Raji (cell line): ENCODE results near the gene GALR2.

ENCODE experiments used
- POLR2A ChIP-seq: IDR thresholded peaks from 2 replicates; pipeline ENCODE4 v1.6.1; 2011; ENCODE audit warnings: low read depth, low read length, control low read depth; ENCODE audit not compliant: insufficient read depth

Gene GALR2

GRCh38 chr17:76074390-76075363, at the start of gene GALR2:
TSS of gene GALR2 (plus strand) at chr17:76074781. CDS start at chr17:76074884, 103 bp downstream.
- TF ChIP-seq POLR2A, result no peak

GRCh38 chr17:76025294-76025693, 49.3 kb upstream of the GALR2 start:
- no peak for TF ChIP-seq POLR2A

DNA sequence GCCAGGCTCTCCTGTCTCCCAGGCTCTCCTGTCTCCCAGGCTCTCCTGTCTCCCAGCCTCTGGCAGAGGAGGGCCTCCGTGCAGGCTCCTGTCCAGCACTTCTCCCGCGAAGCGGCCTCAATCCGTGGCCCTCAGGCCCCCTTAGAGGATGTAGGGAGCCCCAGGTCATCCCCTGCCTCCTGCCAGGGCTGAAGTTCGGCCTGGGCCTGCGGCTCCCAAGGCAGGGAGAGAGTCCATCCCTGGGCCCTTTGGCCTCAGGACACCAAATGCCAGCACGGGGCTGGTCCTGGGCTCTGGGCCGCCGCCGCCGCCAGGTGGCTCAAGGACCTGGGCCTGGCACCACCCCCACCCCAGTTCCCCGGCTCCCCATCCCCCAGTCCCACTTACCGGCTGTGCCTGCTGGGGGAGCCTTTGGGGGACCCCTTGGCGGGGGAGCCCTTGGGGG, 47.8 kb upstream of the GALR2 start:
- no peak for TF ChIP-seq POLR2A

DNA sequence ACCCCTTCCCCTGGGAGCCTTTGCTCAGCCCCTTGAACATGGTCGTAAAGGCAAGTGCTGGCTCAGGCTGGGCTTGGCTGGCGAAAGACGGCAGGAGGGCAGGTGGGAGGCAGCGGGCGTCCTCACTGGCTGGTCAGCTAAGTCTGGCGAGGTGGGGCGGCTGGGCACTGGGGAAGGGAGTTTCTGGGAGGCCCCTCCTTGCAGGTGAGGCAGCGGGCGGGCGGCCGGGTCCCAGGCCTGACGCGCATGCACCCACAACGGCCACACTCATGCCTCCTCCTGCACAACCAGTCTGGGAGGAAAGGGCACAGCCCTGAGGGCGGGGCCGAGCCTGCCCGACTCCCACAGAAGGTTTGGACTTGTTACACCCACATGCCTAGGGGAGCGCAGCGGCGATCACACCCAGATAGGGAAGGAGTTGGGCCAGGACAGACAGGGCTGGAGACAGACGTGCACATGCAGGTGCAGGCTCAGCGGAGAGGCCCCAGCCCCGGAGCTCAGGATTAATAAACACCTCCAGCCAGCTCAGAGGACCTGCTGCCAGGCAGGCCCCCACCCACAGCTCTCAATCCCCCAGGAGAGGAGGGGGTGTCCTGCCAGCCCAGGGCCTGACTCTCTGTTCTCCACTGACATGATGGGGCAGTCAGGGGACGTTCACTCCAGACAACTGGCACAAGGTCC, 47.3 kb upstream of the GALR2 start, which contains the start of gene EVPL:
TSS of gene EVPL (minus strand) at position 148 of the 681 bp plus-strand sequence. CDS start at position 40, 108 bp downstream.
- no peak for TF ChIP-seq POLR2A

- no peak for TF ChIP-seq POLR2A
These were observed 42.4 kb upstream of the GALR2 start for GRCh38 chr17:76032073-76032779.

DNA sequence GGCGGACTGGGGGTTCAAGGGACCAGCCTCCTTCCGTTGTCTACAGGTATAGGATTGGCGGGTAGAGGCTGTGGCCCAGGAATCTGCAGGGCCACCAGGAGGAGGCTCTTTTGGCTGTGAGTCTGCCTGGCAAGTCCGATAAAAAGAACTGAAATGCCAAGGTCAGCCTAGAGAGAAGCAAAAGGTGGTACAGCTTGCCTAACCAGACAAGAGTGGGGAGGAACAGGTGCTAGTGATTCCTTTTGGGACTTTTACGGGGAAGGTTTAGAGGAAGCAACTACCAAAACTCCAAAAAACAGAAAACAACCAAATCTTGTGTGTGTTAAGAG, 41.8 kb upstream of the GALR2 start:
- TF ChIP-seq POLR2A, result no peak

DNA sequence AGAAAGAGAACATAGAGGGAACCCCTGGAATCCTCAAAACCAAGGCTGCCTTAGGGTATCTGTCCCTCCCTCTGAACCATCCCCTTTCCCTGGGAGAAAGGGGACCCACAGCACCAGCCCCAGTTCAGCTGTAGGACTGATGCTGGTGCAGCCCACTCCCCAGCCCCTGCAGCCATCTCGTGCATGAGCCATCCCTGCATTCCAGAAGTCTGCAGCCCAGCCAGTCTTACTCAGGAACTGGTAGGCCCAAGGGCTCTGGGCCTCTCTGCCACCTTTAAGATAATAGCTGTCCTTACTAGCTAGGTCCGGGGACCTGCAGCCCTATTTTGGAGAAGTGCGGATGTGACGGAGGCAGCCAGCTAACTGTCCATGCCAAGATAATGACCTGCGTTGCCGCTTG, 41.4 kb upstream of the GALR2 start:
- no peak for TF ChIP-seq POLR2A

DNA sequence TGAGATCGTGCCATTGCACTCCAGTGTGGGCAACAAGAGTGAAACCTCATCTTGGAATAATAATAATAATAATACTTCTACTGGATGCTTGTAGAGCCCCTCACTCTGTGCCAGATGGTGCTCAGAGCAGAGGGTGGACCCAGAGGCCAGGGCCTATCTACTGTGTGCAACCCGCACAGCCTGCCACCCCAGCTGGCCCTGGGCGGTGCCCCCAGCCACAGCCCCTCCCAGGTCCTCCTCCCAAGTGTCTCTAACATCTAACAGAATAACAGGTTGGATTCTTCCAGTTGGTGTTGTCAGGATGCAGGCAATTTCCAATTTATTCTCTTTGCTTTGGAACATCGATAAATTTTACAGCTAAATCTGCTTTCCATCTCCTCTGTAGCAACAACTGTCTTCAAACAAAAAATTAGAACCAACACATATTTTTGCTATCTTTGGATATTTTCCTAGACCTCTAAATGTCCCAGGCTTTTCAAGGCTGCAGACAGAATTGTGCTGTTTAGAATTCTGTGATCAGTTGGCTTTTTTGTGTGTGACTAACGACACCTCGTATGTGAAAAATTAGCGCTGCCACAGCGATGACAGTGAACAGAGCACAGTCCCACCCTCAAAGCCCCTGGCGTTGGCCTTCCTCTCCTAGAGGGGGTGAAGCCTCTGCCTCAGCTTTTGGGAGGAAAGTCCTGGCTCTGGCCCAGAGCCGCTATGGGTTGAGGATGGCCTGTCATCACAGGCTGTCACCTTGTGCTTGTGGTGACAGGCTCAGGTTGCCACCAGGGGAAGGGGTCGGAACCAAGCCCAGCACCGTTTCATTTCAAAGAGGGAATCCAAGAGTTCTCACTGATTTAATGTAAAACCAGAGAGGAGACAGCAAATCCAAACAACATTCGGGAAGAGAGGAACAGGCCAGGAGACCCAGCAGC, 39.9 kb upstream of the GALR2 start:
- TF ChIP-seq POLR2A, result no peak

- no peak for TF ChIP-seq POLR2A
These were observed 37.9 kb upstream of the GALR2 start for GRCh38 chr17:76036497-76037261.

DNA sequence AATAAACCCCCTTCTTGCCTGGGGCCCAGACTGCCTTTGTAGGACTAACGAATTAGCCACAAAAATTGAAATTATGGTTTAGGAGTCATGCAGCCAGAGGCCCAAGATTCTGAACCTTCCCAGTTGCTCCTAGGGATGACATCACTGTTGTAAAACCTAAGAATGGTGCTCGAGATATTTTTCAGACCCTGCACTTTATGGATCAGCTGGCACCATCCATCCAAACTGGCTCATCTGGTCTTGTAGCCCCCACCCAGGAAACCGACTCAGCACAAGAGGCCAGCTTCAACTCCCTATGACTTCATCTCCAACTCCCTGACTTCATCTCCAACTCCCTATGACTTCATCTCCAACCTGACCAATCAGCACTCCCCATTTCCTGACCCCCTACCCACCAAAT, 36.5 kb upstream of the GALR2 start:
- TF ChIP-seq POLR2A, result no peak

- no peak for TF ChIP-seq POLR2A
These were observed 35.5 kb upstream of the GALR2 start for GRCh38 chr17:76039121-76039520.

DNA sequence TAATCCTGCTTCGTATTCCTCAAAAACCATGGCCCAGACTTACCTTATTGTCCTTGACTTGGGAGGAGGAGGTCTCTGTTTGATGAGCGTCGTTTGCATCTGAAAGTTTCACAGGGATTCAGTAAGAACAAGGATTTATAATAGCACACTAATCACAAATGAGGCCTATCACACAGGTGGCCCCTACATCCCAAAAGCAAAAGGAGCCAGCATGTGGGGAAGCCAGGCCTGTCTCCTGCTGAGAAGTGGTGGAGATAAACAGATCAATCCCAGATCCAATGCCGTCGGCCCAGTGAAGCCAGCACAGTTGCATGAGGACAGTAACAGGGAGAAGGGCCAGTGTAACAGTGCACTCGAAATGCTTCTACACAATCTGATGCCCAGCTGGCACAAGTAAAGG, 34.2 kb upstream of the GALR2 start:
- TF ChIP-seq POLR2A, result no peak

DNA sequence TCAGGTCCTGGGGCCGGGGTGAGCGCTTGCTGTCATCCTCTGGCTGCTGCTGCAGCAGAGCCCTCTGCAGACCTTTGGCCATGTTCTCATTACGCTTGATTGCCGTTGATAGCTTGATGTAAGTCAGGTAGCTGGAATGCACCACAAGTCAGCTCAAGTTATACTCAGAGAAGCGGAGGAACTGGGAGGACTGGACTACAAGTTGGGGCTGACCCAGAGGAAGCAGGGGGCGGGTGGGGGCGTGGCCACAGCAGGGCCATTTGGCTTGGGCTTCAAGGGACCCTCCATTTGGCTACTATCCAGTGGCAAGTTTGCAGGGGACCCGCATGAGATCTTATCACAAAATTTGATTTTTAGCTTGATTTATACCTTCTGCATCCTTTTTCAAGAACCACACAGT, 28.5 kb upstream of the GALR2 start:
- TF ChIP-seq POLR2A, result no peak

DNA sequence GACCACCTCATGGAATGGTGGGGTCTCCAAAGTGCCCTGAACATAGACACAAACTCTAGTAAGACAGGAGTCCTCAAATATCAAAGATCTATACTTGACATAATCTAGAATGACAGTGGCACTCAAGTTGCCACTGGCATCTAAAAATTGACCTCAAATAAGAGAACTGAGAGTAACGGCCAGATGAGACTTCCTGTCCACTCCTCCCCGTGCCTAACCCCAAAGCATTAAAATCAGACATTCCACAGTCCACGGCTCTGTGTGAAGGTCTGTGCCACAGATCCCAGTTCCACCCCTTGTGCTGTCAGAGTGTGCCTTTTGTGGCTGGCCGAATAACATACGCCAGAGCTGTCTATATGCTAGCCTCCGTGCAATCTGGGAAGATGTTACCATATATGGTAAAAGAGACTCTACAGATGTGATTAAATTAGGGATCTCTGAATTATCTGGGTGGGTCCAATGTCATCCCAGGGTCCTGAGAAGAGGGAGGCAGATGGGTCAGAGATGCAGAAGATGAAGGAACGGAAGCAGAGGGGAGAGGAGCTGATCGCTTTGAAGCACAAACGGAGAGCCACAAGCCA, 26.5 kb upstream of the GALR2 start:
- no peak for TF ChIP-seq POLR2A

GRCh38 chr17:76048711-76049110, 25.9 kb upstream of the GALR2 start:
- no peak for TF ChIP-seq POLR2A
